ENCODE measurements around the gene STRN4.

The STRN4 gene

GRCh38 chr19:46704379-46705076 lies 41.7 kb downstream of the STRN4 start:
- no peak for DNase-seq

- no peak for DNase-seq
Observed at GRCh38 chr19:46700704-46701103, 45.5 kb downstream of the STRN4 start.

GRCh38 chr19:46698395-46699321 lies 47.6 kb downstream of the STRN4 start:
- DNase-seq = no peak

- no peak for DNase-seq
Observed at GRCh38 chr19:46697204-46697960, 48.9 kb downstream of the STRN4 start.

- DNase-seq = no peak
Observed at GRCh38 chr19:46696866-46697203, 49.4 kb downstream of the STRN4 start.

GRCh38 chr19:46696052-46696451 lies 50.2 kb downstream of the STRN4 start:
- no peak for DNase-seq

- DNase-seq = no peak
Observed at GRCh38 chr19:46693760-46694159, 52.5 kb downstream of the STRN4 start.

- DNase-seq = no peak
Observed at GRCh38 chr19:46692918-46693722, 53.1 kb downstream of the STRN4 start.

- no peak for DNase-seq
Observed at GRCh38 chr19:46691948-46692347, 54.3 kb downstream of the STRN4 start.

GRCh38 chr19:46691104-46691503 lies 55.1 kb downstream of the STRN4 start:
- DNase-seq = no peak

- DNase-seq = no peak
Observed at GRCh38 chr19:46689358-46689757, 56.9 kb downstream of the STRN4 start.

GRCh38 chr19:46687438-46688145 lies 58.7 kb downstream of the STRN4 start:
- no peak for DNase-seq

- DNase-seq = no peak
Observed at GRCh38 chr19:46685189-46685588, 61.1 kb downstream of the STRN4 start.

- DNase-seq = no peak
Observed at GRCh38 chr19:46678110-46678732, 68.0 kb downstream of the STRN4 start.

- no peak for DNase-seq
Observed at GRCh38 chr19:46674416-46675178, 71.7 kb downstream of the STRN4 start.

- peak; percentile 11 for DNase-seq
Observed at GRCh38 chr19:46670813-46671212, 75.4 kb downstream of the STRN4 start.
